KMS-11 (cell line): ENCODE data around the gene RNF214.

Source experiments
- H2AFZ ChIP-seq: fragments of 200-600 bp; sonication (generic); 2 replicates; pipeline ENCODE4 v1.6.1; 2016; ENCODE audit warnings: antibody characterized with exemption, mixed run types, low read depth
- H3K27ac ChIP-seq: fragments of 200-600 bp; sonication (generic); 2 replicates; pipeline ENCODE4 v1.6.1; 2016; ENCODE audit warnings: mild to moderate bottlenecking, mixed run types
- H3K27me3 ChIP-seq: fragments of 200-600 bp; sonication (generic); 2 replicates; pipeline ENCODE4 v1.6.1; 2017; ENCODE audit warnings: mild to moderate bottlenecking, low read depth, mixed run types, moderate library complexity; ENCODE audit not compliant: insufficient read depth
- H3K36me3 ChIP-seq: fragments of 200-600 bp; sonication (generic); 2 replicates; pipeline ENCODE4 v1.6.1; 2017; ENCODE audit warnings: mild to moderate bottlenecking, mixed run types; ENCODE audit not compliant: insufficient read depth
- H3K4me1 ChIP-seq: fragments of 200-600 bp; sonication (generic); 2 replicates; pipeline ENCODE4 v1.6.1; 2016; ENCODE audit warnings: mild to moderate bottlenecking, low read depth, mixed run types; ENCODE audit not compliant: poor library complexity, severe bottlenecking
- H3K4me2 ChIP-seq: fragments of 200-600 bp; sonication (generic); 2 replicates; pipeline ENCODE4 v1.7.0; 2016; ENCODE audit warnings: mild to moderate bottlenecking, mixed run types
- H3K4me3 ChIP-seq: fragments of 200-600 bp; sonication (generic); IDR thresholded peaks from 2 replicates; pipeline ENCODE4 v1.6.1; 2017; ENCODE audit warnings: low read depth, low read length, mixed read lengths; ENCODE audit not compliant: insufficient read depth
- H3K79me2 ChIP-seq: fragments of 200-600 bp; sonication (generic); 2 replicates; pipeline ENCODE4 v1.6.1; 2016; ENCODE audit warnings: low read depth, mixed run types; ENCODE audit not compliant: insufficient read depth
- H3K9ac ChIP-seq: fragments of 200-600 bp; sonication (generic); 2 replicates; pipeline ENCODE4 v1.6.1; 2016; ENCODE audit warnings: mild to moderate bottlenecking, mixed run types
- H4K20me1 ChIP-seq: fragments of 200-600 bp; sonication (generic); 2 replicates; pipeline ENCODE4 v1.6.1; 2016; ENCODE audit warnings: mild to moderate bottlenecking, mixed run types; ENCODE audit not compliant: insufficient read depth
- TF ChIP-seq, protein P1 (sequence below): fragments of 200-600 bp; sonication (generic); conservative IDR thresholded peaks from 2 replicates; pipeline ENCODE4 v1.6.1; 2017; ENCODE audit warnings: low read depth, mild to moderate bottlenecking, antibody characterized with exemption, low read length, moderate library complexity, mixed read lengths

The RNF214 gene

DNA sequence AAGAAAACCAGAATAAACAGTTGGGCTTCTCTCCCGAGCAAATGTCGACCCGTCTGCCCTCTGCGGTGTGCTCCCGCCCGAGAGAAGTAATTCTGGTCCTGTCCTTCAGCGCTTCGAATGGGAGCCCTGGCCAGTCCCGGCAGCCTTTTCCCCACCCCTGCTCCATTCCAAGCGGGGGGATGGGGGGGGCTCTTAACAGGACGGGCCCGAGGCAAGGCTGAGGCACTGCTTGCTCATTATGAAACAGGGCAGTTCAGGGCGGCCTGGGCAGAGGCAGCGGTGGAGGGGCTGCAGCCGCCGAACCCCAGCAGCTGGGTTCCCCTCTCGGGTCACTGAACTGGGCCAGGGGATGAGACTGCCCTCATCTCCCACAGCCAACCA, 67.8 kb downstream of the RNF214 start:
- no peak overlapping the region for H3K9ac ChIP-seq
- H3K4me3 ChIP-seq: no peak overlapping the region
- no peak overlapping the region for H2AFZ ChIP-seq
- no peak overlapping the region for H3K27ac ChIP-seq
- no peak overlapping the region for H3K4me2 ChIP-seq
- TF ChIP-seq, protein P1, sequence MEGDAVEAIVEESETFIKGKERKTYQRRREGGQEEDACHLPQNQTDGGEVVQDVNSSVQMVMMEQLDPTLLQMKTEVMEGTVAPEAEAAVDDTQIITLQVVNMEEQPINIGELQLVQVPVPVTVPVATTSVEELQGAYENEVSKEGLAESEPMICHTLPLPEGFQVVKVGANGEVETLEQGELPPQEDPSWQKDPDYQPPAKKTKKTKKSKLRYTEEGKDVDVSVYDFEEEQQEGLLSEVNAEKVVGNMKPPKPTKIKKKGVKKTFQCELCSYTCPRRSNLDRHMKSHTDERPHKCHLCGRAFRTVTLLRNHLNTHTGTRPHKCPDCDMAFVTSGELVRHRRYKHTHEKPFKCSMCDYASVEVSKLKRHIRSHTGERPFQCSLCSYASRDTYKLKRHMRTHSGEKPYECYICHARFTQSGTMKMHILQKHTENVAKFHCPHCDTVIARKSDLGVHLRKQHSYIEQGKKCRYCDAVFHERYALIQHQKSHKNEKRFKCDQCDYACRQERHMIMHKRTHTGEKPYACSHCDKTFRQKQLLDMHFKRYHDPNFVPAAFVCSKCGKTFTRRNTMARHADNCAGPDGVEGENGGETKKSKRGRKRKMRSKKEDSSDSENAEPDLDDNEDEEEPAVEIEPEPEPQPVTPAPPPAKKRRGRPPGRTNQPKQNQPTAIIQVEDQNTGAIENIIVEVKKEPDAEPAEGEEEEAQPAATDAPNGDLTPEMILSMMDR: no peak
- H3K4me1 ChIP-seq: no peaks in the 10 kb centered on the region
- no peaks in the 10 kb centered on the region for H3K27me3 ChIP-seq
- H3K79me2 ChIP-seq: no peaks in the 10 kb centered on the region
- no peaks in the 10 kb centered on the region for H3K36me3 ChIP-seq
- H4K20me1 ChIP-seq: no peaks in the 10 kb centered on the region

DNA sequence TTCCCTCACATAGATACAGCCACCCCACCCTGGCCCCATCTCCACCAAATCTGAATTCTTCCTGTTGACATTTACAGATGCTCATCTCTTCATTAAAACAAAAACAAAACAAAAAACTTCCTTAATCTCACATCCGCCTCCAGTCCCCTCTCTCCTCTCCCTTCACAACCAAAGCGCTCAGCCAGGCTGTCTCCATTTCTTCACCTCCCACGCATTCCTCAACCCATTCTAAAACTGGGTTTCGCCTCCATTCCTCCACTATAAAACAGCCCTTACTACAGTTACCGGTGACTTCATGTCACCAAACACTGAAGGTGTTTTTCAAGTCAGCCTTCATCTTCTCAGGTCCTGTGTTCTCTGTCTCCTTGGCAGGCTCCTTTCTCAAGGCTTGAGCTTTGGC, 68.3 kb downstream of the RNF214 start:
- H3K36me3 ChIP-seq: no peaks in the 10 kb centered on the region

DNA sequence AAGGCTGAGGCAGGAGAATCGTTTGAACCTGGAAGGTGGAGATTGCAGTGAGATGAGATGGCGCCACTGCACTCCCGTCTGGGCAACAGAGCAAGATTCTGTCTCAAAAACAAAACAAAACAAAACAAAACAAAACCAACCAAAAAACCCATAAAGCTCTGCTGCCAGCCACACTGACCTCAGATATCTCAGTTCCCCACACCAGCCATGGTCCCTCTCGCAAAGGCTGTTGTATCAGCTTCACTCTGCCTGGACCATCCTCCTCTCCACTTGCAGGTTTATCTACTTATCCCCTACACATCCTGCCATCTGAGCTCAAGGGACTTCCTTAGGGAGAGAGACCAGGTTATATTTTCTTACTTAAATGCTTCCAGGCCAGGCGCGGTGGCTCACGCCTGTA, 69.8 kb downstream of the RNF214 start:
- no peaks in the 10 kb centered on the region for H3K27me3 ChIP-seq
- H4K20me1 ChIP-seq: no peaks in the 10 kb centered on the region
- no peaks in the 10 kb centered on the region for H3K79me2 ChIP-seq
- no peak overlapping the region for H3K9ac ChIP-seq
- H3K4me1 ChIP-seq: no peaks in the 10 kb centered on the region
- no peak overlapping the region for H3K27ac ChIP-seq
- H2AFZ ChIP-seq: no peak overlapping the region
- no peak overlapping the region for H3K4me3 ChIP-seq
- TF ChIP-seq, protein P1: no peak
- H3K36me3 ChIP-seq: no peaks in the 10 kb centered on the region
- H3K4me2 ChIP-seq: no peak overlapping the region

More for the DNA sequence above, 68.3 kb downstream of the RNF214 start:
- Histone ChIP-seq H3K79me2 (no peaks in the 10 kb centered on the region), H3K4me2 (no peak overlapping the region), H3K4me1 (no peaks in the 10 kb centered on the region), H3K27ac (no peak overlapping the region), H3K4me3 (no peak overlapping the region), H3K27me3 (no peaks in the 10 kb centered on the region), H3K9ac (no peak overlapping the region), H4K20me1 (no peaks in the 10 kb centered on the region), H2AFZ (no peak overlapping the region)
- TF ChIP-seq, protein P1: no peak

DNA sequence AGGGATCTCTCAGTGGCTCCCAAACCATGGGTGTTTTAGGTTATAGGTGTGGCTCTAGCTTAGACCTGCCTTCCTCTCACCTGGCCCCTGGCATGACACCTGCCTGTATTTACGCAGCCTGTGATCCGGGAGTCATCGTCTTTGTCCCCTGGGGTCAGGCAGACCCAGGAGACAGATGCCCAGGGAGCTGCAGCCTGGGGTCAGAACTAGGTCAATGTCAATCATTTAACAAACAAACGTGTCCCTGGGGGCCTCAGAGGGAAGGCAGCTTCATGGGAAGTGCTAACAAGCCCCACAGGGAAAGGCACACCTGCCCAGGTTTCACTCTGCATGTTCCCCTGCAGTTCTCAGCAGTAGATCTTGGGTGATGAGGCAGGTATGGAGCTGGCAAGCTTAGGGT, 70.6 kb downstream of the RNF214 start:
- Histone ChIP-seq H3K4me1 (no peaks in the 10 kb centered on the region), H3K27me3 (no peaks in the 10 kb centered on the region), H3K4me3 (no peak overlapping the region), H3K4me2 (no peak overlapping the region), H3K27ac (no peak overlapping the region), H4K20me1 (no peaks in the 10 kb centered on the region), H2AFZ (no peak overlapping the region), H3K79me2 (no peaks in the 10 kb centered on the region), H3K36me3 (no peaks in the 10 kb centered on the region), H3K9ac (no peak overlapping the region)
- TF ChIP-seq, protein P1: no peak
